Activated CD8-positive, alpha-beta T cell treated with anti-CD3 and anti-CD28 coated beads for 36 hours (primary cell): ENCODE data around the gene PRDX3. TPM values are rescaled to one million over a fixed set of nuclear protein-coding genes. Genes with fewer than 3 reads are reported as not detected.
A peak's percentile ranks its signal among the peaks of the same experiment; 100 is the strongest.

Experiments used
- ATAC-seq: fragments of 200-7000 bp; cut with Tn5 transposase; one replicate; pipeline ENCODE4 v1.10.0; 2021; ENCODE audit warnings: mild to moderate bottlenecking, moderate library complexity
- CTCF ChIA-PET: fragments of 350-600 bp; sonication (Branson Sonifier 250); formaldehyde crosslinking; loops from one replicate; lab custom pipeline; 2021; ENCODE audit warnings: antibody characterized with exemption; lab: Charles Lee
- POLR2A ChIA-PET: fragments of 350-600 bp; sonication (Branson Sonifier 250); formaldehyde crosslinking; loops from one replicate; lab custom pipeline; 2021; ENCODE audit warnings: antibody characterized with exemption; lab: Charles Lee
- DNase-seq: peaks from one replicate; pipeline ENCODE4 v3.0.0-alpha.2; 2020
- H3K27ac Mint-ChIP-seq: one replicate; pipeline ENCODE4 v1.8.0; 2021; ENCODE audit warnings: mild to moderate bottlenecking, mixed read lengths
- H3K27me3 Mint-ChIP-seq: one replicate; pipeline ENCODE4 v1.8.0; 2021; ENCODE audit warnings: mixed read lengths
- H3K36me3 Mint-ChIP-seq: one replicate; pipeline ENCODE4 v1.8.0; 2021; ENCODE audit warnings: low read depth, mixed read lengths
- H3K4me1 Mint-ChIP-seq: one replicate; pipeline ENCODE4 v1.8.0; 2021; ENCODE audit warnings: low read depth, mixed read lengths
- H3K4me3 Mint-ChIP-seq: one replicate; pipeline ENCODE4 v1.8.0; 2021; ENCODE audit warnings: mild to moderate bottlenecking, moderate library complexity, mixed read lengths
- H3K9me3 Mint-ChIP-seq: one replicate; pipeline ENCODE4 v1.8.0; 2021; ENCODE audit warnings: mixed read lengths
- intact Hi-C: fragments of 100-400 bp; cut with micrococcal nuclease; formaldehyde crosslinking; loops from one replicate; pipeline ENCODE4 v1.10.0; 2022
- total RNA-seq, 2 experiments: library from RNA; stranded (reverse); gene quantifications; one replicate each; pipeline ENCODE4 v1.2.3, GENCODE V29; 2021
- TF ChIP-seq, protein P1 (sequence below): fragments of 200-600 bp; IDR thresholded peaks from one replicate; pipeline ENCODE4 v1.8.0; 2022; ENCODE audit warnings: antibody characterized with exemption, mild to moderate bottlenecking

PRDX3 gene
- total RNA-seq, 2 experiments from 2014 or later, result 198 to 203 TPM

DNA sequence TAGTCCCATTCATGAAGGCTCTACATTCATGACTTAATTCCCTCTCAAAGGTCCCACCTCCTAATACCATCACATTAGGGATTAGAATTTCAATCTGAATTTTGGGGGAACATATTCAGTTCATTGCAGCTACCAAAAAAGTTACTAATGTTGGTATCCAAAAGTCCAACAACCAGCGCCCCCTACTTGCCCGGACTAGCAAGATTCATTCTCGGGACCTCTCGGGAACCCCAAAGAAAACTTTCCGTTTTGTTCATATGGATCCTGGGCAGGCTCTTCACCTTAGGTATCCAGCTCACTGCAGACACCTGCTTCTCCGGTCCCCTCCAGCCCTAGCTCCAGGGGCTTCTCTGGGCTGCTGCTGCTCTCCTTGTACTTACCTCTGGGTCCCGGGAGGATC is 19.8 kb upstream of the PRDX3 start:
- ChIA-PET POLR2A (interaction anchor here (0.6 to 1.9 kb wide), 4 partner anchors 8 to 34 kb away, joined by 3 to 5 read pairs (median 4); partner anchors contain the start of gene GRK5), CTCF (interaction anchor here (0.8 to 3.9 kb wide), 30 partner anchors 8 to 394 kb away, joined by 3 to 61 read pairs (median 4); partner anchors contain the start of gene GRK5)
- ATAC-seq (peak; percentile 9), DNase-seq (peak; percentile 63)
- Mint-ChIP-seq H3K27me3 (no peaks in the 10 kb centered on the region), H3K27ac (peak overlapping the region; percentile 77), H3K36me3 (no peaks in the 10 kb centered on the region), H3K9me3 (no peaks in the 10 kb centered on the region), H3K4me1 (peaks cover 13% of the 10 kb centered on the region), H3K4me3 (no peak overlapping the region)
- TF ChIP-seq, protein P1, sequence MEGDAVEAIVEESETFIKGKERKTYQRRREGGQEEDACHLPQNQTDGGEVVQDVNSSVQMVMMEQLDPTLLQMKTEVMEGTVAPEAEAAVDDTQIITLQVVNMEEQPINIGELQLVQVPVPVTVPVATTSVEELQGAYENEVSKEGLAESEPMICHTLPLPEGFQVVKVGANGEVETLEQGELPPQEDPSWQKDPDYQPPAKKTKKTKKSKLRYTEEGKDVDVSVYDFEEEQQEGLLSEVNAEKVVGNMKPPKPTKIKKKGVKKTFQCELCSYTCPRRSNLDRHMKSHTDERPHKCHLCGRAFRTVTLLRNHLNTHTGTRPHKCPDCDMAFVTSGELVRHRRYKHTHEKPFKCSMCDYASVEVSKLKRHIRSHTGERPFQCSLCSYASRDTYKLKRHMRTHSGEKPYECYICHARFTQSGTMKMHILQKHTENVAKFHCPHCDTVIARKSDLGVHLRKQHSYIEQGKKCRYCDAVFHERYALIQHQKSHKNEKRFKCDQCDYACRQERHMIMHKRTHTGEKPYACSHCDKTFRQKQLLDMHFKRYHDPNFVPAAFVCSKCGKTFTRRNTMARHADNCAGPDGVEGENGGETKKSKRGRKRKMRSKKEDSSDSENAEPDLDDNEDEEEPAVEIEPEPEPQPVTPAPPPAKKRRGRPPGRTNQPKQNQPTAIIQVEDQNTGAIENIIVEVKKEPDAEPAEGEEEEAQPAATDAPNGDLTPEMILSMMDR, result peak; percentile 53
- intact Hi-C loops, result loop anchor here (2.0 kb wide), 1 partner anchor 218 kb away; no protein-coding TSS in a partner anchor

DNA sequence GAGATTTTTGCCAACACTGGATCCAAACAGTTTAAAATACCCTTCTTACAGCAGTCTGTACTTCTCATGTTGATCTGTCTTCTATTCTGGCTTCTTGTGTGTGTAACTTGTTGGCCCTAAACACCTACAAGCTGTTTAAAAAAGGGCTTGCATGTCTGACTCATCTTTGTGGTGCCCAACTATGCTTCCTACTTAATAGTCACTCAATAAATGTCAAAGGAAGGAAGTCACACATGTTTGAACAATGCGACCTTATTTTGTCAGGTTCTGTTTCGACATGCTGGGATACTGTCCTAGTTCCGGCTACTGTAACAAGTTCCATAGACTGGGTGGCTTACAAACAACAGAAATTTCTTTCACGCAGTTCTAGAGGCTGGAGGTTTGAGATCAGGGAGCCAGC is 19.3 kb upstream of the PRDX3 start:
- intact Hi-C loops, result loop anchor here (2.0 kb wide), 1 partner anchor 219 kb away; no protein-coding TSS in a partner anchor
- no peak overlapping the region for H3K4me3 Mint-ChIP-seq
- ChIA-PET CTCF (interaction anchor here (0.8 to 3.9 kb wide), 19 partner anchors 8 to 302 kb away, joined by 3 to 61 read pairs (median 6); partner anchors contain the start of gene GRK5), POLR2A (interaction anchor here (0.6 to 1.9 kb wide), 4 partner anchors 8 to 33 kb away, joined by 3 to 5 read pairs (median 4); partner anchors contain the start of gene GRK5)
- peaks cover 13% of the 10 kb centered on the region for H3K4me1 Mint-ChIP-seq
- no peaks in the 10 kb centered on the region for H3K36me3 Mint-ChIP-seq
- peak; percentile 24 for DNase-seq
- H3K27ac Mint-ChIP-seq, result peak overlapping the region; percentile 77
- peak; percentile 82 for ATAC-seq
- TF ChIP-seq, protein P1, result no peak
- H3K9me3 Mint-ChIP-seq, result no peaks in the 10 kb centered on the region
- no peaks in the 10 kb centered on the region for H3K27me3 Mint-ChIP-seq

DNA sequence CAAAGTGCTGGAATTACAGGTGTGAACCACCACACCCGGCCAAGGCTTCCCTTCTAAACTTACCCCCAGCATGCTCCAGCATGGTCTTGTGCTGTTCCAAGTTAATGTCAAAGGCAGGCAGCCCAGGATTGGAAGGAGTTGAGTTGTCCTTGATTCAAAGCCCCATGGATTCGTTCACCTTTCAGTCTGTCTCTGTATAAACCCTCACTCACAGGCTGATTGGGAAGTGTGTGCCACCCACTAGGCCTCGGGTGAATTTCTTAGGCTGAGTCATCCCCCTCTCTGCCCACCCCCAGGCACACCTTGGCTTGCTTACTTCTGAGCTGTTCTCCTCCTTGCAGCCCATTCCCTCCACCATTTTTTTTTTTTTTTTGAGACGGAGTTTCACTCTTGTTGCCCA is 13.3 kb upstream of the PRDX3 start:
- peak; percentile 85 for ATAC-seq
- POLR2A ChIA-PET, result interaction anchor here (1.3 kb wide), 1 partner anchor 11 kb away, joined by 3 read pairs; no protein-coding TSS in a partner anchor

DNA sequence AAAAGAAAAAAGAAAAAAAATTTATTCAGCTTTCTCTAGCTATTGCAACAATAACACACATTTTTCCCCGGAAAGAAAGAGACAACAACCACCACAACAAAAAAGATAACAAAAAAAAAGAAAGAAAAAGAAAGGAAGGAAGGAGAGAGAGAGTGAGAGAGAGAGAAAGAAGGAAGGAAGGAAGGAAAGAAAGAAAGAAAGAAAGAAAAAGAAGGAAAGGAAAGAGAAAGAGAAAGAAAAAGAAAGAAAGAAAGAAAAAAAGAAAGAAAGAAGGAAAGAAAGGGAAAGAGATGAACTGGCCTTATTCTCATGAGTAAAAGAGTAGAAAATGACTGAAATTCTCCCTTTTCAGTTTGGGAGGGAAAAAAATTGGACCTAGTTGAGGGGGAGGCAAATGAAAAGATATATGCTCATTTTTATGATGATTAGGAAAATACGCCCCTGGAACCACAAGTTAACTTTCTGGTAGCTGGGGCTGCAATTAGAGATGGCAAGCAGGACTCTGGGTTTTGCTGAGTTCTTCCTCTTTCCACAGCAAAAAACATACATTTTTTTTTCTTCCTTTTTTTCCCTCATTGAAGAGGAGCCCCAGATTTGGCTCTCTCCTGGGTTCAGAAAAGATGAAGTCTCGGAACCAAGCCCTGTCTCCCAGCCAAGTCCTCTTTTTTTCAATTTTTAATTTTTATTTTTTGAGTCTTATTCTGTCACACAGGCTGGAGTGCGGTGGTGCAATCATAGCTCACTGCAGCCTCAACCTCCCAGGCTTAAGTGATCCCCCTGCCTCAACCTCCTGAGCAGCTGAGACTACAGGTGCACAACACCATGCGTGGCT is 12.6 kb upstream of the PRDX3 start:
- intact Hi-C loops, result no loop called here
- H3K9me3 Mint-ChIP-seq, result no peaks in the 10 kb centered on the region
- peaks cover 22% of the 10 kb centered on the region for H3K4me1 Mint-ChIP-seq
- CTCF ChIA-PET, result interaction anchor here (1.1 to 3.8 kb wide), 4 partner anchors 8 to 255 kb away, joined by 3 to 28 read pairs (median 17); partner anchors contain the start of gene GRK5
- H3K27me3 Mint-ChIP-seq, result no peaks in the 10 kb centered on the region
- H3K4me3 Mint-ChIP-seq, result no peak overlapping the region
- ATAC-seq (peak; percentile 21), DNase-seq (no peak)
- POLR2A ChIA-PET, result no interaction called here
- TF ChIP-seq, protein P1, result no peak
- H3K27ac Mint-ChIP-seq, result no peak overlapping the region
- H3K36me3 Mint-ChIP-seq, result no peaks in the 10 kb centered on the region

More for the DNA sequence above, 13.3 kb upstream of the PRDX3 start:
- CTCF ChIA-PET, result interaction anchor here (3.4 to 3.8 kb wide), 3 partner anchors 7 to 254 kb away, joined by 13 to 28 read pairs (median 21); partner anchors contain the start of gene GRK5
- no peak overlapping the region for H3K4me3 Mint-ChIP-seq
- no peaks in the 10 kb centered on the region for H3K27me3 Mint-ChIP-seq
- TF ChIP-seq, protein P1, result no peak
- intact Hi-C loops, result no loop called here
- H3K9me3 Mint-ChIP-seq, result no peaks in the 10 kb centered on the region
- peak; percentile 37 for DNase-seq
- H3K4me1 Mint-ChIP-seq, result peaks cover 22% of the 10 kb centered on the region
- no peaks in the 10 kb centered on the region for H3K36me3 Mint-ChIP-seq
- H3K27ac Mint-ChIP-seq, result no peak overlapping the region
